ENCODE data around the gene EYA2.

DNA sequence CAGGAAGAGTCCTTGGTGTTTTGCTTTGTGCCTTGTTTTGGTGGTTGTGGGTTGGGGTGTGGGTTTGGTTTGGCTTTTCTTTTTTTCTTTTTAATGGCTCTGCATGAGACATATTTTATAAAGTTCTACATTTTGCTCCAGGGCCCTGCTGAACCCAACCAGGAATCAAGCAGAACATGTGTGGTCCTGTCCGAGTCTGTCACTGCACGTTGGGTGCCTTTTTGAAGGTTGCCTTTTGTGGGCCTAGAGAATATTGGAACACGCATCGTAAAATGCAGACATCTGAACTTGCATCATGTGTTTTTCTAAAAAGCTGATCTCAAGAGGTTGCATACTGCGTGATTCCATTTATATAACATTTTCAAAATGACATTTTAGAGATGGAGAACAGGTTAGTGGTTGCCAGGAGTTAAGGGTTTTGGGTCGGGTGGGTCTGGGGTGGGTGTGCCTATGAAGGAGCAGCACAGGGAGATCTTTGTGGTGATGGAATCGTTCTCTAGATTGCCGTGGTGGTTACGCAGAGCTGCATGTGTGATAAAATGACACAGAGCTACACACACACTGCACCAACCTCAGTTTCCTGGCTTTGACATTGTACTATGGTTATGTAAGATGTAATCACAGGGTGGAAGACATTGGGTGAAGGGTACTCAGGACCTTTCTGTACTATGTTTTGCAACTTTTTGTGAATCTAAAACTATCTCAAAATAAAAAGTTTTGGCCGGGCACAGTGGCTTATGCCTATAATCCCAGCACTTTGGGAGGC lies 80.2 kb downstream of the EYA2 start:
- TF ChIP-seq, protein P1, sequence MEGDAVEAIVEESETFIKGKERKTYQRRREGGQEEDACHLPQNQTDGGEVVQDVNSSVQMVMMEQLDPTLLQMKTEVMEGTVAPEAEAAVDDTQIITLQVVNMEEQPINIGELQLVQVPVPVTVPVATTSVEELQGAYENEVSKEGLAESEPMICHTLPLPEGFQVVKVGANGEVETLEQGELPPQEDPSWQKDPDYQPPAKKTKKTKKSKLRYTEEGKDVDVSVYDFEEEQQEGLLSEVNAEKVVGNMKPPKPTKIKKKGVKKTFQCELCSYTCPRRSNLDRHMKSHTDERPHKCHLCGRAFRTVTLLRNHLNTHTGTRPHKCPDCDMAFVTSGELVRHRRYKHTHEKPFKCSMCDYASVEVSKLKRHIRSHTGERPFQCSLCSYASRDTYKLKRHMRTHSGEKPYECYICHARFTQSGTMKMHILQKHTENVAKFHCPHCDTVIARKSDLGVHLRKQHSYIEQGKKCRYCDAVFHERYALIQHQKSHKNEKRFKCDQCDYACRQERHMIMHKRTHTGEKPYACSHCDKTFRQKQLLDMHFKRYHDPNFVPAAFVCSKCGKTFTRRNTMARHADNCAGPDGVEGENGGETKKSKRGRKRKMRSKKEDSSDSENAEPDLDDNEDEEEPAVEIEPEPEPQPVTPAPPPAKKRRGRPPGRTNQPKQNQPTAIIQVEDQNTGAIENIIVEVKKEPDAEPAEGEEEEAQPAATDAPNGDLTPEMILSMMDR (IDR thresholded peaks at IDR 0.05): no peak
- no peak for TF ChIP-seq POLR2AphosphoS5 (IDR thresholded peaks at IDR 0.05)
- TF ChIP-seq EP300 (IDR thresholded peaks at IDR 0.05): no peak

Measured in sigmoid colon (tissue), 4 donors.